ENCODE data around the gene GNPNAT1. TPM values are rescaled to one million over a fixed set of nuclear protein-coding genes. Genes with fewer than 3 reads are reported as not detected.

Gene GNPNAT1
- total RNA-seq (2022; extraction: Qiagen RNA extraction; ENCODE audit: low read depth): 32.9 to 52.9 TPM (median 47.6 TPM) in 5 replicates

GRCh38 chr14:52791223-52792096, at the start of gene GNPNAT1:
GNPNAT1 (minus strand) TSS chr14:52791607; CDS start chr14:52784650, 6,957 bp downstream.

GRCh38 chr14:52729925-52730708, 61.3 kb downstream of the GNPNAT1 start, which contains the start of gene STYX:
STYX (plus strand) TSS chr14:52730166; CDS start chr14:52730475, 309 bp downstream.

Other genes starting within 250 kb of the GNPNAT1 start
- gene TXNDC16, start 239.1 kb downstream of the GNPNAT1 start, total RNA-seq (2022; extraction: Qiagen RNA extraction; ENCODE audit: low read depth): 0.78 to 1.4 TPM (median 1.0 TPM) in 5 replicates
- 0.09 to 0.34 TPM (median 0.11 TPM) in 5 replicates for gene GPR137C, start 238.8 kb downstream of the GNPNAT1 start, total RNA-seq (2022; extraction: Qiagen RNA extraction; ENCODE audit: low read depth)
- 39.5 to 58.7 TPM (median 52.8 TPM) in 5 replicates for gene ERO1A, start 96.0 kb downstream of the GNPNAT1 start, total RNA-seq (2022; extraction: Qiagen RNA extraction; ENCODE audit: low read depth)
- 81.5 to 132 TPM (median 87.8 TPM) in 5 replicates for gene PSMC6, start 84.4 kb downstream of the GNPNAT1 start, total RNA-seq (2022; extraction: Qiagen RNA extraction; ENCODE audit: low read depth)
- gene STYX, start 61.4 kb downstream of the GNPNAT1 start, total RNA-seq (2022; extraction: Qiagen RNA extraction; ENCODE audit: low read depth): 2.9 to 6.1 TPM (median 5.3 TPM) in 5 replicates
- 31.7 to 54.9 TPM (median 44.3 TPM) in 5 replicates for gene FERMT2, start 159.4 kb upstream of the GNPNAT1 start, total RNA-seq (2022; extraction: Qiagen RNA extraction; ENCODE audit: low read depth)

Data from A549 treated with ZK216348 at 1 μM for 4 hours (cell line).